HG03378 (cell line): ENCODE data around the gene FOXE3.

Experiments used
- ATAC-seq: cut with Tn5 transposase; IDR thresholded peaks from one replicate; pipeline ENCODE4 v1.9.1; 2021; ENCODE audit warnings: mild to moderate bottlenecking, moderate library complexity; ENCODE audit not compliant: unreplicated experiment

The FOXE3 gene

DNA sequence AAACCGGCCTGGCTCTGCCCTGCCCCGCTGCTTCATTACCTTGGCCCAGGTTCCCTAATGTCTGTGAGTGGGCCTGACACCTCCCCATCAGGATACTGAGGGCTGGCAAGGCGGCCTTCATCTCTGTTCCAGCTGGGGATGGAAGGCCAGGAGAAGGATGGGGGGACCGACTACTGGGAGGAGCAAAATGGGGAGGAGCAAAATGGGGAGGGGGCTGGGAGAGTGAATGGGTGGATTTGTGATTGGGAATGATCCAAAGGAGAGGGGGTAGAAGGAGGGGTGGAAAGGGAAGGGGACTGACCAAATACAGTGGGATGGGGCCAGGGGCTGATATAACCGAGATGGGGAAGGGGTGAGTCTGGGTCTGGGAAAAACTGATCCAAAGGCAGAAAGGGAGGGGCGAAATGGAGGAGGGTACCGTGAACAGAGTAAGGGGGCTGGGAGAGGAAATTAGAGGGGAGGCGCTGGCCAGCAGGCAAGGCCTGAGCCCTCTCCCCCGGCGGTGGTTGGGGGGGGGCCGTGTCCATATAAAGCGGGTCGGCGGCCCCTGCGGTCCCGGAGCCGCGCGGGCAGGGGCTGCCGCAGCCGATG lies at the start of gene FOXE3:
FOXE3 (plus strand) TSS at position 558 of the 591 bp plus-strand sequence; CDS start at position 589, 31 bp downstream.
- no peak for ATAC-seq

DNA sequence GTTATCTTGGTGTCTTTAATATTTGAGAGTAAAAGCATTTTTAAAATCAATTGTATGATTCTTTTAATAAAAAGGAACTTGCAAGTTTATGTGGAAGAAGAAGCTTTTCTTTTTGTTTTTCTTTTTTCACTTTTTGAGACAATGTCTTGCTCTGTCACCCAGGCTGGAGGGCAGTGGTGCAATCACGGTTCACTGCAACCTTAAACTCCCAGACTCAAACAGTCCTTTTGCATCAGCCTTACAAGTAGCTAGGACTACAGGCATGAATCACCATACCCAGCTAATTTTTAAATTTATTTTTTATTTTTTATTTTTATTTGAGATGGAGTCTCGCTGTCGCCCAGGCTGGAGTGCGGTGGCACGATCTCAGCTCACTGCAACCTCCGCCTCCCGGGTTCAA lies 48.4 kb upstream of the FOXE3 start:
- ATAC-seq: no peak

DNA sequence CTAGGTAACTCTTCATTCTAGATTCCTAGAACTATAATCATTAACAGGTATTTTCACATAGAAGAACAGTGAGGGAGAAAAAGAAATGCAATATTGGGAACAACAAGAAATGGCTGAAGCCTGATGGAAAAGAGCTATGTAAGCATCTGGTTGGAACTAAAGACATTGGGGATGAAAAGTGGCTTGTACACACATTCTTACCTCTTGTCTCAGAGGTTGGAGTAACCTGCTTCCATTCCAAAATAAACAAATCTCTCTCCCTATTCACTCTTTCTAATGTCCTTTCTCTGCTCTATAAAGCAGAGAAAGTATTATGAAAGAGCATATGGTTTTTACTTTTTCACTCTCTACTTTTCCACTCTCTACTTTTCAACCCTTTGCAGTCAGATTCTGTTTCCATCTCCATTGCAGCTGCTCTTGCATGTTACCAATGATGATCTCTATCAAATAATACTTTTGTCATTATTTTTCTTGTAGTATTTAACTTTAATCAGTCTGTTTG lies 45.0 kb upstream of the FOXE3 start:
- no peak for ATAC-seq

DNA sequence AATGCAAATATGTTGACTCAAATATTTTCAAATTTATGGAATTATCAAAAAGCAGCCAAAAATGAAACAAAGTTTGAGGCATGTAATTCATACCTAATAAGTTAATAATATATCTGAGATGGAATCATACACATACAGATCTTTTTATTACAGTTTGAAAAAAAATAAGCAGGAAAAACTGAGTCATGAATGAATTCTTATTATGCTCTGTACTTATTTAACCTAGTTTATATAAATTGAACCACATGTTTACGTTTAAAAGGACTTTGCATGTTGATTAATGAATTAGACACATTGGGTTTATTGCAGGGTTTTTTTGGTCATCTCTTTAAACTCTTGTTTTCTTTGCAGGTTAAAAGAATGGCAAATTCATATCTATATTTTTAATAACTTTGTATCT lies 41.6 kb upstream of the FOXE3 start:
- no peak for ATAC-seq

DNA sequence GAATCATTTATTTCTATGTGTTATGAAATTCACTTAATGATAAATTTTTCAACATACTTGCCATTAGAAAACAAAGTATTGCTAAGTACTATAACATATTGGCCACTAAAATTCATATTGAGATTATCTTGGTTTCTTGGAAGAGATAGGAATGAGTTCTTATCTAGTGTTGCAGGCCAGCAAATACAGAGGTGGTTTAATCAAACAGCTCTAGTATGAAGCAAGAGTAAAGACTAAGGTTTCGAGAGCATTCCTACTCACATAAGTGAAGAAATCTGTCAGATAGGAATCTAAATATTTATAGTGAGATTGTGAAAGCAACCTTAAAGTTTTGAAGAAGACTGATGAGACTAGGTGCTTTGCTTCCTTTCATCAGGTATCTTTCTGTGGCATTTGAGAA lies 37.9 kb upstream of the FOXE3 start:
- no peak for ATAC-seq

DNA sequence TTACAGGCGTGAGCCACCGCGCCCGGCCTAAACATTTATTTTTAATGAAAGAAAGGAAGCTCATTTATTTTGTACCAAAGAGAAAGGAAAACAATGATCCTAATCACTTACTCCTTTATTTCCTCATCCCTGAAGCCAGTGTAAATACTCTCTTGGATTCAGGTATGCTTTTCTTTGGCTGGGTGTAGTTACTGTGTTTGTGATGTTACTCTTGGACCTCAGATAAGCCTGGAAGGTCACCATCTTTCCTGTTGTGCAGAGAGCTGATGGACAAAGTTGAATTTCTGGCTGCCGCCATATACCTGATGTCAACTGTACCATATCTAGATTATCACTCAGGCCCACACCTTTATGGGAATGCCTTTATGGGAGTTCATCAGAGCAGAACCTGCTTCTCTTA lies 35.4 kb upstream of the FOXE3 start:
- ATAC-seq: no peak

DNA sequence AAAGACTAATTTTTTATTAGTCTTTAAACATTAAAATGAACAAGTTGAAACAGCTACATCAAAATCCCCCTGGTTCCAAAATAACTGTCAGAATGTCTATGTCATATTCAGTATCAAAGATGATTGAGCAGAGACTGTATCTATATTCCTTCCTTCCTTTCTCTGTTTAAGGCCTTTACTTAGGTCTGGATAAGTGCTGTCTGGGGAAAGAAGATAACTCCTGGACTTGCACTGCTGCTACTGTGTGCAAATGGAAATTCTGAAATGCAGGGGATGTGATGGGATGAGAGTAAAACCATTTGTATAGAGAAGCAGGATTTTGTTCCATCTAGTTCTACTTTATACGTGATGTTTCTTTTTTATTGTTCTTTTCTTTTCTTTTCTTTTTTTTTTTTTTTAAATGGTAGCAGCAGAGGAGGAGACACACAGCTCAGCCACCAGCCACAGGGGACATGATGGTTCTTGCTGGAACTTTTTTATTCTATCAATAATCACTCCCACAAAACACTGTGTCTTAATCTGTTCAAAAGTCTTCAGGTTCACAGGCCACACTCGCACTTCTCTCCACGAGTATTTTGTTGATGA lies 33.6 kb upstream of the FOXE3 start:
- no peak for ATAC-seq

DNA sequence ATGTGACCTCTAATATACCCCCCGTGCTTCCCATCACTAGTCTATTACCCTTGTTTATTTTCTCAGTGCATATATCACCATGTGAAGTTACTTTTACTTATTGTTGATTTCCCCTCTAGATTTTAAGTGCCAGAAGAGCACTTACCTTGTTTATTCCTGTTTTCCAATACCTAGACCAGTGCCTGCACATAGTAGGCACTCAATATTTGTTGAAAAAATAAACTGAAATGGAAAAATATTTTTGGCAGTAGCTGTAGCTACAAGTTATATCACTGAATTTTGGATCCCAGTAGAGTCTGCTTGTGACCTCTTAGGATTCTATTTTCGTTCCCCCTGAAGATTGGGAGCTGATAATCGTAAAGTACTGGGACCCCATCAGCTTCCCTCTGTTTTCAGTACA lies 32.0 kb upstream of the FOXE3 start:
- ATAC-seq: no peak

DNA sequence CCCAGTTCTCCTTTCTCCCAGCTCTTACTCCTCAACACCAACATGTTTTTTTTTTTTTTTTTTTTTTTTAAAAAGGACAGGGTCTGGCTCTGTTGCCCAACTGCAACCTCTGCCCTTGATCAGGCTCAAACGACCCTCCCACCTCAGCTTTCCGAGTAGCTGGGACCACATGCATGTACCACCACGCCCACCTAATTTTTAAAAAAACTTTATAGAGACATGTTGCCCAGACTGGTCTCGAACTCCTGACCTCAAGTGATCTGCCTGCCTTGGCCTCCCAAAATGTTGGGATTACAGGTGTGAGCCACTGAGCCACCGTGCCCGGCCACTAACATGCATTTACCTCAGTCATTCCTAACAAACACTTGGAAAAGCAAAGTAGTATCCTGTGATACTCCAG lies 31.1 kb upstream of the FOXE3 start:
- ATAC-seq: no peak

DNA sequence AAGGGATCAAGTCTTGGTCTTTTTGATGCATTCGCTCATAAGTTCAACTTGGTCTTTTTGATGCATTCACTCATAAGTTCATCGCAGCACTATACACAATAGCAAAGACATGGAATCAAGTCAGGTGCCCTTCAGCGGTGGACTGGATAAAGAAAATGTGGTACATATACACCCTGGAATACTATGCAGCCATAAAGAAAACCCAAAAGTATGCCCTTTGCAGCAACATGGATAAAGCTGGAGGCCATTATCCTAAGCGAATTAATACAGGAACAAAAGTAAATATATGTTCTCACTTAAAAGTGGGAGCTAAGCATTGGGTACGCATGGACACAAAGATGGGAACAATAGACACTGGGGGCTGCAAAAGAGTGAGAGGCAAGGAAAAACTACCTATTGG lies 29.8 kb upstream of the FOXE3 start:
- ATAC-seq: no peak

DNA sequence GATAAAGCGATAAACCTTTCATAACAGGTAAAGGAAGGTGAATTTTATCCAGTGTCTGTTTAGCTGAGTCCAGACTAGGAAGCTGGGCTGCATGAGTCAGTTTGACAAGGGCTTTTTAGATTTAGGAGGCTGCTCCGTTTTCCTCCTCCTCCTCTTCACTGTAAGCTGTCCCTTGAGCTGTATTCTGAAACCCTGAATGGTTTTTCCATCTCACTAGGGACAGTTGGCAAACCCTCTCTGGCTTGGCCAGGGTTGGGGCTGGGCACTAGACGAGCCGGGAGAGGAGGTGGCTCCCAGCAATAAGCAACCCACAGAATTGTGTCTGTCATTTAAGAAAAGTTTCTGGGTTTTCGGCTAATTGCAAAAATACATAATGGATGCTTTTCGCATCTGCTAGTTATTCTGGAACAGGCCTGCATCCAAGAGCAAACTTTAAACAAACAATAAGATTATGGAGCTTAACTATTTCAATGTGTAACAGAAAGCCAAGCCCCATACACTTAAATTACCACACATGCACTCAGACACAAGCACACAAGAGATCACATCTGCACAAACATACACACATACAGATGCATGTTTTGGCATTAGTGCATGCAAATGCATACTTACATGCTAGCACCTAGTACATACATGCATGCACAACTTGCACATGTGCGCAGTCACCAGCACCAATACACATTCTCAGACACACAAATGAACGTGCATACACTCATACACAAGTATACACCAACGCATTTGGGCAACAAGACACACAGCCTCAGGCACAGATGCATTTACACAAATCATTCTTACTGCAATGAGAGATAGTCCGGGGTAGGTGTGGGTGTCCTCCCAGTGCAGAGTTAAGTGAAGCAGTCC lies 27.8 kb upstream of the FOXE3 start:
- no peak for ATAC-seq

DNA sequence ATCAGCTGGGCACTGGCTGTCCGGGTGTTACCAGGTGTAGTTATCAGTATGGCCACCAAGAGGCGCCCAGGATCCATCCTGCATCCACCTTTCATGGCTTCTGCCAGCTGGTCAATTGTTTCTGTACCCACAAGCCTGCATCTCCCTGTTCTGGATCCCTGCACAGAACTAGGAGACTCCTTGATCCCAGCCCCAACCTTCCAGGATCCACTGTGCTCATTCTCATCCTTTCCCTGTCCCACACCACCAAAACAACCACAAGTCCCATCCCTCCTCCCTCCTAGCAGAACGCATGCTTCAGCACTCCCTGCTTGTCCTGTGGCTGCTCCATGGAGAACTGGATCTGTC lies 27.2 kb upstream of the FOXE3 start:
- ATAC-seq: peak; percentile 60

DNA sequence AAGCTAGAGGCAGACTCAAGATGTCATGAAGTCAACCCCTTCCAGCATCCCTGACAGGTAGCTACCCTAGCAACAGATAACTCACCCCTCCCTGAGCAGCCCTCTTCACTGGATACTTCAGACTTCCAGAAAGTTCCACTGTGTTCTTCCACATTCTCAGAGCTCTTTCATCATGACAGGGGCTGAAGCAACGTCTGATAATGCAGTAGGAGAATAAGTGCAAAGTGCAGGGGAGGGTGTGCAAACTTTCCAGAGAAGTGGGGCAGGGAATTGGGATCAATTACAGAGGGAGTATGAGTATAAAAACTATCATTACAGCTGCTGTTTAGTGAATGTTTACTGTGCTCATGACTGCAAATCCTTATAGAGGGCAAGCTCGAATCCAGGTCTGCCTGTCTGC lies 26.4 kb upstream of the FOXE3 start:
- no peak for ATAC-seq

DNA sequence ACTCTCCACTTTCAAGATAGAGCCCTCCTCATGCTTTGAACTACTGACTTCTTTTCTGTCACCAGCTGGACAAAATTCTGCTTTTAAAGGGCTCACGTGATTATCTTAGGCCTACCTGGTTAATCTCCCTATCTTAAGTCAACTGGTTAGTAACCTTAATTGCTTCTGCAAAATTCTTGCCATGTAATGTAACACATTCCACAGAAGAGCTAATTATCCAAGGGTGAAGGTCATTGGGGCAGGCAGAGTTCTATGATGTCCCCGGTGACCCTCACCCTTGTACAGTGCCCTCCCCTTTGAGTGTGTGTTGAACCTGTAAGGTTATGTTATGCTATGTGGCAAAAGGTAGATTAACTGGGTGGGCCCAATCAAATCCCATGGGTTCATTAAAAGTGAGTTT lies 25.2 kb upstream of the FOXE3 start:
- no peak for ATAC-seq

DNA sequence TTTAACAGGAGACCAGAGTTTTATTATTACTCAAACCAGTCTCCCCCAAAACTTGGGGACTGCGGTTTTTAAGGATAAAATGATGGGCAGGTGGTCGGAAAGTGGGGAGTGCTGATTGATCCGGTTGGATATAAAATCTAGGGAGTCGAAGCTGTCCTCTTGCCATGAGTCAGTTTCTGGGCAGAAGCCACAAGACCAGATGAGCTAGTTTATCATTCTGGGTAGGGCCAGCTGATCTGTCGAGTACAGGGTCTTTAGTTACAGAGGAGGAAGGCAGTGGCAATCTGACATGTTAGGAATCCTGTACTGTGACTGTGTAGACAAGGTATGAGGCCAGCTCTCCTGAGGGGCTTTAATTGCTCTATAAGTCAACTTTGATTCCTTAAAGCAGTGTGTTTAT lies 22.9 kb upstream of the FOXE3 start:
- ATAC-seq: no peak

DNA sequence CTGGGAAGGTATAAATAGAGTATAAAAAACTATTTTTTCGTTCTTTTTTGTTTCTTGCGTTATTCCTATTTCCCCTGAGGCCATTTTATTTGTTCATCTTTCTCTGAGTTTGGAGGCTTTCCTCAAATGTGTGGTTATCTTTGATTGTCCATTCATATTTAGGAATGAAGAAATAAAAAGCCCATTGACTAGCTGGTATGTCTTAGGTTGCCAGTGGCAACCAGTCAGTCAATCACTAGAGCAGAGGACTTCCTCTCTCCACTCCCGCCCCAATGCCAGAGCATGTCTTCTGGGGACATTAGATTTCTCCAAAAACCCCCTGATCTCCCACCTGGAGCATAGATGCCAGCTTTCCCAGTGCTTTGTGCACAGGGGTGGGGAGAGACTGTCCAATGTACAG lies 20.7 kb upstream of the FOXE3 start:
- ATAC-seq: no peak

DNA sequence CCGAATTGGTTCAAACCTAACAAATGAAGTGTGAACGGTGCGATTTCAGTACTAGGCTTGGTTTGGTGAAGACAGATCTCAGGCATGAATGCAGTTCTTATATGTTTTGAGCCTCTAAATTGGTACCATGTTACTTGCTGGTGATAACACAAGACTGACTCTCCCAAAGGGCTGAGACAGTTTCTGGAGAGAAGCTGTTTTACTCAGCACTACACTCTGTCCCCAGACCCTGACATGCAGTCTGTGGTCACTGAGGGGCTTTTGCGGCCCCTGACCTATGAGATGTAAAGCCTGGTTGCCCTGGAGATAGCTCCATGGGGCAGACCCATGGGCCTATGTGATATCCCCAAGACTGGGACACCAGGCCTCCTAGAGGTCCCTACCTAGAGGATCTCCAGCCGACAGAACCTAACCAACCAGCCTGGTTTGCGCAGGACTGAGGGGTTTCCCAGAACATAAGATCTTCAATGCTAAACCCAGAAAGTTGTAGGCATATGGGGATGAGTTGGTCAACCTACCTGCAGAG lies 19.4 kb upstream of the FOXE3 start:
- no peak for ATAC-seq

DNA sequence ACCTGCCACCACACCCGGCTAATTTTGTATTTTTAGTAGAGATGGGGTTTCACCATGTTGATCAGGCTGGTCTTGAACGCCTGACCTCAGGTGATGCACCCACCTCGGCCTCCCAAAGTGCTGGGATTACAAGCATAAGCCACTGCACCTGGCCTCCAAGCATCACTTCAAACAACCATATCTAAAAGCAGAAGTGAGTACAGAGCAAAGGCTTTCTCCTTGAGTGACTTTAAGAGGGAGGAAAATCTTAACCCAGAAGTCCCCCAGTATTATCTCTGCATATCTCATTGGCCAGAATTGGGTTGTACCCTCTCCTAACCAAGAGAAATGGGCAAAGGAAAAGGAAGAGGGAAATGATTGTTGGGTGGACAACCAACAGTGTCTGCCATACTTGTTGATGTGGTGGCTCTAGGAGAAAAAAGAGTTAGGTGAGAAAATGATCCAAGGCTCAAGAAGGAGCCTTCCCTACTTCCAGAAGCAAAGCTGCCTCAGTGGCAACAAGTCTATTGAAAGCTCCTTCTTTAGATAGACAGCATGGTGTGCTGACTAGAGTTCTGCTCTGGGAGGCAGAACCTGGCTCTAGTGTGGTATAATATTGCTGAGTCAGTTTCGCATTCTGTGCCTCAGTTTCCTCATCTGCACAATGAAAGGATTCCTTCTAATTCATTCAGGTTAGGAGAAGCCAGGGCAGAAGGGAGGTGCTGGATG lies 16.8 kb upstream of the FOXE3 start:
- no peak for ATAC-seq

DNA sequence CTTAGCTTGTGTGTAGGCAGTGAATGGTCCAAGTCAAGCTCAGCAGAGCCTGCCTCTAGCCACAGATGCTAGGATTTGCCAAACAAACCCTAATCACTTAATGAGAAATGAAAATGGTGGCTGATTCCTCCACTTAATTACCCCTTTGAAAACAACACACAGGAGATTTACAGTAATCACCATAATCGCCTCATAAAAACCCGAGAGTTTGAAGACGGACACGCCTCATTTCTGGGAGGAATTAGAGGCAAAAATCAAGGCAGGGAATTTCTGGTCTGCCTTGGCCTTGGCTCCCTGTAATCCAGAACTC lies 16.3 kb upstream of the FOXE3 start:
- no peak for ATAC-seq

DNA sequence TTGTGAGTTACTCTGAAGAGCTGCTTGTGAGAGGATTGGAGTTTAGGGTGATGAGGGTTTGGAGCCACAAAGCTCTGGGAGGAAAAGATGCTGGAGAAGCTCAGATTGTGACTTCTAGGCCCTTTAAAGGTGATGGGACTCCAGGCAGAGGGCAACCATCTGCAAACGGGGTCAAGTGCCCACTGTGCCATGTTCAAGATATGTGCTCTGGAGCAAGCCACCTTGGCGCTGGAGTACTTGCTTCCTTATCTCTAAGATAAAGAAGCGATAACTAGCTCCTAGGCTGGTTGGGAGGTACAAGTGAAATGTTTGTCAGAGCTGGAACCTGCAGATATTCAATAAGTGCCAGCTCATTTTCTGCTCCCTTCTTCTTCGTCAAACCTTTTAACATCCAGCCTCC lies 14.3 kb upstream of the FOXE3 start:
- ATAC-seq: no peak

DNA sequence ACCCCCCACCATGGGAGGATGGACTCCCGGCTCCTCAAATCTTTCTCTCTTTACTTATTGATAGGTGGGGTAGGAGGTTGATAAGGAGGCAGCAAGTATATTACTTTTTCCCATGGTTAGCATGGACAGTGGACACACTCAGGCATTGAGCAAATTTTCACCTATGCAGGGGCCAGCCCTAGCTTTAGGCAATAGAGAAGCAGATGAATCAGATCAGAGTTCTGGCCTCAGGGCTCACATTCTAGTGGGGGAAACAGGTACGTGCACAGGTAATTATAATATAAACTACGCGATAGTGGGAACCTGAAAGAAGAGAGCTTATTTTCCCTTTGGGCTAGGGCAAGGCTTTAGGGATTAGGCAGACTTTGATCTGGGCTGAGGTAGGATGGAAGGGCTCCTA lies 13.5 kb upstream of the FOXE3 start:
- no peak for ATAC-seq
